H1 (cell line): ENCODE results near the gene SYPL1. TPM values are rescaled to one million over a fixed set of nuclear protein-coding genes. Genes with fewer than 3 reads are reported as not detected.

Experiments used
- CTCF ChIA-PET: fragments of 300-600 bp; sonication (Branson Sonifier 250); formaldehyde crosslinking; loops from one replicate; lab custom pipeline; 2021; ENCODE audit not compliant: partially characterized antibody; lab: Charles Lee
- POLR2A ChIA-PET: fragments of 300-600 bp; sonication (Branson Sonifier 250); formaldehyde crosslinking; loops from one replicate; lab custom pipeline; 2021; ENCODE audit warnings: inconsistent platforms; ENCODE audit not compliant: partially characterized antibody; lab: Charles Lee
- DNase-seq, 2 experiments: peaks; one replicate each; pipeline versions ENCODE4 v3.0.0 to v3.0.0-alpha.2; 2010 to 2022; ENCODE audit warnings: low spot score in 2 of 2, low read depth in 1 of 2, mixed read lengths in 1 of 2
- FAIRE-seq: peaks from 2 replicates; lab custom pipeline; 2011; peaks lifted over from hg19 to GRCh38; lab: Jason Lieb, UNC
- H2AFZ ChIP-seq: 2 replicates; pipeline ENCODE4 v1.8.1; 2012; ENCODE audit warnings: low read length, inconsistent platforms
- H2AK5ac ChIP-seq: 2 replicates; pipeline ENCODE4 v1.6.1; 2013; ENCODE audit warnings: low read depth, low read length
- H2BK120ac ChIP-seq: replicated peaks from 2 replicates; pipeline ENCODE3; 2013; ENCODE audit warnings: low read depth, low read length, inconsistent platforms
- H2BK12ac ChIP-seq: 2 replicates; pipeline ENCODE4 v1.6.1; 2013; ENCODE audit warnings: low read depth, low read length
- H2BK15ac ChIP-seq: 2 replicates; pipeline ENCODE4 v1.6.1; 2013; ENCODE audit warnings: low read length
- H2BK20ac ChIP-seq: 2 replicates; pipeline ENCODE4 v1.6.1; 2013; ENCODE audit warnings: low read length
- H2BK5ac ChIP-seq: 2 replicates; pipeline ENCODE4 v1.6.1; 2013; ENCODE audit warnings: low read depth, low read length
- H3K14ac ChIP-seq: 2 replicates; pipeline ENCODE4 v1.6.1; 2013; ENCODE audit warnings: inconsistent platforms; ENCODE audit not compliant: insufficient read length
- H3K18ac ChIP-seq: 2 replicates; pipeline ENCODE4 v1.6.1; 2013; ENCODE audit warnings: low read length; ENCODE audit errors: extremely low read depth
- H3K23ac ChIP-seq: 2 replicates; pipeline ENCODE4 v1.6.1; 2013; ENCODE audit warnings: inconsistent platforms; ENCODE audit not compliant: insufficient read length
- H3K23me2 ChIP-seq: 2 replicates; pipeline ENCODE4 v1.6.1; 2013; ENCODE audit warnings: low read depth, low read length
- H3K27ac ChIP-seq: 2 replicates; pipeline ENCODE4 v1.6.1; 2011; ENCODE audit warnings: low read depth, low read length, inconsistent platforms
- H3K27me3 ChIP-seq, 4 experiments: replicated peaks in 1 of 4; 1 replicate in 1 of 4; 2 replicates in 3 of 4; pipeline versions ENCODE4 v1.6.1 to v1.8.1; 2011 to 2013; ENCODE audit warnings: low read length in 3 of 4, mild to moderate bottlenecking in 3 of 4, inconsistent platforms in 2 of 4, mixed read lengths in 2 of 4, moderate library complexity in 1 of 4; ENCODE audit not compliant: control insufficient read depth in 3 of 4, insufficient read depth in 3 of 4; ENCODE audit errors: extremely low read depth in 1 of 4
- H3K36me3 ChIP-seq, 4 experiments: 2 replicates each; pipeline versions ENCODE4 v1.6.1 to v1.8.1; 2011 to 2013; ENCODE audit warnings: mild to moderate bottlenecking in 4 of 4, low read length in 3 of 4, moderate library complexity in 2 of 4, control low read depth in 1 of 4, inconsistent platforms in 1 of 4; ENCODE audit not compliant: insufficient read depth in 4 of 4, control insufficient read depth in 2 of 4
- H3K4ac ChIP-seq: replicated peaks from 2 replicates; pipeline ENCODE3; 2013; ENCODE audit warnings: low read length, low read depth, mixed read lengths, inconsistent platforms; ENCODE audit not compliant: insufficient read length
- H3K4me1 ChIP-seq, 4 experiments: replicated peaks in 1 of 4; 1 replicate in 1 of 4; 2 replicates in 3 of 4; pipeline versions ENCODE4 v1.6.1 to v1.8.1; 2011 to 2013; ENCODE audit warnings: low read length in 3 of 4, inconsistent platforms in 2 of 4, mixed read lengths in 1 of 4; ENCODE audit not compliant: insufficient read depth in 4 of 4, control insufficient read depth in 3 of 4
- H3K4me2 ChIP-seq, 2 experiments: 2 replicates each; pipeline versions ENCODE4 v1.6.1 to v1.8.1; 2011 to 2013; ENCODE audit warnings: low read depth in 2 of 2, low read length in 2 of 2, control low read depth in 1 of 2, inconsistent platforms in 1 of 2, mild to moderate bottlenecking in 1 of 2; ENCODE audit not compliant: insufficient read depth in 1 of 2
- H3K4me3 ChIP-seq, 4 experiments: fragments of 200-600, 300-600 bp in 1 of 4; sonication (generic), shearing (Covaris generic), sonication (Bioruptor Twin) in 1 of 4; 2 replicates each; pipeline versions ENCODE4 v1.5.1 to v1.8.1; 2011 to 2016; ENCODE audit warnings: low read length in 4 of 4, low read depth in 3 of 4, control low read depth in 2 of 4, inconsistent platforms in 2 of 4, mild to moderate bottlenecking in 2 of 4, mixed read lengths in 1 of 4, moderate library complexity in 1 of 4; ENCODE audit not compliant: insufficient read depth in 2 of 4; ENCODE audit errors: extremely low read depth in 1 of 4
- H3K56ac ChIP-seq: replicated peaks from 2 replicates; pipeline ENCODE3; 2013; ENCODE audit warnings: low read depth, mild to moderate bottlenecking, mixed read lengths, low read length, inconsistent platforms; ENCODE audit not compliant: insufficient read length
- H3K79me1 ChIP-seq: 2 replicates; pipeline ENCODE4 v1.6.1; 2013; ENCODE audit warnings: low read depth, low read length, control low read depth
- H3K79me2 ChIP-seq, 2 experiments: 2 replicates each; pipeline versions ENCODE4 v1.6.1 to v1.8.1; 2012 to 2013; ENCODE audit warnings: low read length in 2 of 2, mild to moderate bottlenecking in 2 of 2, inconsistent platforms in 1 of 2; ENCODE audit not compliant: insufficient read depth in 2 of 2, control insufficient read depth in 1 of 2
- H3K9ac ChIP-seq, 4 experiments: replicated peaks in 1 of 4; 1 replicate in 1 of 4; 2 replicates in 3 of 4; pipeline versions ENCODE4 v1.6.1 to v1.8.1; 2011 to 2013; ENCODE audit warnings: low read depth in 3 of 4, low read length in 3 of 4, control low read depth in 2 of 4, mild to moderate bottlenecking in 2 of 4, moderate library complexity in 2 of 4, inconsistent platforms in 1 of 4; ENCODE audit errors: extremely low read depth in 1 of 4
- H3K9me3 ChIP-seq, 2 experiments: 2 replicates each; pipeline versions ENCODE4 v1.6.1 to v1.8.1; 2012 to 2013; ENCODE audit warnings: mild to moderate bottlenecking in 2 of 2, moderate library complexity in 2 of 2, control low read depth in 1 of 2, inconsistent platforms in 1 of 2, low read depth in 1 of 2, low read length in 1 of 2, mixed read lengths in 1 of 2; ENCODE audit not compliant: insufficient read depth in 2 of 2
- H4K20me1 ChIP-seq, 2 experiments: replicated peaks in 1 of 2; 2 replicates each; pipeline versions ENCODE3 to v1.8.1; 2011 to 2013; ENCODE audit warnings: inconsistent platforms in 2 of 2, low read length in 2 of 2, mild to moderate bottlenecking in 1 of 2; ENCODE audit not compliant: insufficient read depth in 2 of 2, control insufficient read depth in 1 of 2
- H4K5ac ChIP-seq: 2 replicates; pipeline ENCODE4 v1.6.1; 2013; ENCODE audit warnings: low read length, low read depth, mixed read lengths, inconsistent platforms; ENCODE audit not compliant: insufficient read length
- H4K8ac ChIP-seq: 2 replicates; pipeline ENCODE4 v1.8.0; 2013; ENCODE audit warnings: mild to moderate bottlenecking, moderate library complexity, low read length, inconsistent platforms; ENCODE audit not compliant: insufficient read depth; ENCODE audit errors: extremely low read depth
- H4K91ac ChIP-seq: replicated peaks from 2 replicates; pipeline ENCODE3; 2013; ENCODE audit warnings: low read length, mixed read lengths, inconsistent platforms; ENCODE audit not compliant: insufficient read length
- BACH1 ChIP-seq: IDR thresholded peaks from 2 replicates; pipeline ENCODE4 v1.6.1; 2012; ENCODE audit warnings: low read length, improper control_type of control experiment
- CHD1 ChIP-seq: IDR thresholded peaks from 2 replicates; pipeline ENCODE4 v1.6.1; 2012; ENCODE audit warnings: low read depth, low read length, improper control_type of control experiment
- GABPA ChIP-seq: IDR thresholded peaks from 2 replicates; pipeline ENCODE4 v1.6.1; 2011; ENCODE audit warnings: mild to moderate bottlenecking, low read length, moderate library complexity, borderline replicate concordance; ENCODE audit not compliant: insufficient read depth
- KDM4A ChIP-seq: IDR thresholded peaks from one replicate; pipeline ENCODE4 v1.7.1; 2012; ENCODE audit warnings: low read depth, mild to moderate bottlenecking, moderate library complexity, low read length, inconsistent platforms; ENCODE audit not compliant: severe bottlenecking
- KDM5A ChIP-seq: fragments of 200-600 bp; IDR thresholded peaks from 2 replicates; pipeline ENCODE4 v1.7.1; 2012; ENCODE audit warnings: mild to moderate bottlenecking, low read length, inconsistent platforms, mixed read lengths
- NANOG ChIP-seq: IDR thresholded peaks from 2 replicates; pipeline ENCODE4 v1.6.1; 2011; ENCODE audit warnings: low read length, low read depth, mild to moderate bottlenecking, inconsistent platforms; ENCODE audit not compliant: insufficient read depth, poor library complexity, severe bottlenecking
- NRF1 ChIP-seq: IDR thresholded peaks from 2 replicates; pipeline ENCODE4 v1.6.1; 2011; ENCODE audit warnings: mild to moderate bottlenecking, low read depth, low read length, improper control_type of control experiment
- POLR2AphosphoS5 ChIP-seq: IDR thresholded peaks from 2 replicates; pipeline ENCODE4 v1.6.1; 2011; ENCODE audit warnings: low read depth, low read length
- RFX5 ChIP-seq: IDR thresholded peaks from 2 replicates; pipeline ENCODE4 v1.6.1; 2011; ENCODE audit warnings: low read depth, low read length, improper control_type of control experiment, borderline replicate concordance
- SIRT6 ChIP-seq: IDR thresholded peaks from one replicate; pipeline ENCODE4 v1.7.1; 2012; ENCODE audit warnings: low read length, inconsistent platforms
- YY1 ChIP-seq: IDR thresholded peaks from 2 replicates; pipeline ENCODE4 v1.6.1; 2011; ENCODE audit warnings: low read depth, mild to moderate bottlenecking, low read length
- WGBS, 2 experiments: shearing (Covaris generic) in 1 of 2; methylation state at CpG; one replicate each; pipeline versions ENCODE4 v1.1.6 to v1.1.7; 2013 to 2015; ENCODE audit warnings: low lambda C conversion rate in 2 of 2, mixed read lengths in 2 of 2, inconsistent platforms in 1 of 2, low coverage in 1 of 2, missing lambda C conversion rate in 1 of 2; ENCODE audit not compliant: insufficient replicate concordance in 2 of 2, insufficient coverage in 1 of 2, insufficient read length in 1 of 2; ENCODE audit errors: extremely low coverage in 1 of 2, missing lambda C conversion rate in 1 of 2; 5-methylcytosine and 5-hydroxymethylcytosine counted together
- polyA plus RNA-seq, 7 experiments: library from polyadenylated mRNA; depleted of rRNA in 3 of 7; stranded (reverse) in 5 of 7; unstranded in 2 of 7; fragments of >200 nt in 5 of 7; fragments of 200-250 nt in 2 of 7; gene quantifications; 1 replicate in 5 of 7; 2 replicates in 1 of 7; 4 replicates in 1 of 7; pipeline versions ENCODE4 v1.2.1 to v1.2.3, GENCODE V29; 2011 to 2013; ENCODE audit warnings: missing spikeins in 2 of 7, mixed read lengths in 2 of 7
- total RNA-seq: library from RNA; stranded (reverse); fragmentation: NEBNext Ultra II Directional; extraction: Animal tissue kit (Norgen Biotek cat#: 25700); gene quantifications from 2 replicates; pipeline ENCODE4 v1.2.1, GENCODE V29; 2021
- TF ChIP-seq, protein P1 (sequence below): IDR thresholded peaks from 2 replicates; pipeline ENCODE4 v1.6.1; 2011; ENCODE audit warnings: low read depth, mild to moderate bottlenecking, low read length; ENCODE audit not compliant: insufficient read depth

The SYPL1 gene
- total and polyA plus RNA-seq, 2 of the 8 experiments (the other 6 are each of a cell fraction or from before 2014, with no cell fraction given): 44.9 to 57.7 TPM

DNA sequence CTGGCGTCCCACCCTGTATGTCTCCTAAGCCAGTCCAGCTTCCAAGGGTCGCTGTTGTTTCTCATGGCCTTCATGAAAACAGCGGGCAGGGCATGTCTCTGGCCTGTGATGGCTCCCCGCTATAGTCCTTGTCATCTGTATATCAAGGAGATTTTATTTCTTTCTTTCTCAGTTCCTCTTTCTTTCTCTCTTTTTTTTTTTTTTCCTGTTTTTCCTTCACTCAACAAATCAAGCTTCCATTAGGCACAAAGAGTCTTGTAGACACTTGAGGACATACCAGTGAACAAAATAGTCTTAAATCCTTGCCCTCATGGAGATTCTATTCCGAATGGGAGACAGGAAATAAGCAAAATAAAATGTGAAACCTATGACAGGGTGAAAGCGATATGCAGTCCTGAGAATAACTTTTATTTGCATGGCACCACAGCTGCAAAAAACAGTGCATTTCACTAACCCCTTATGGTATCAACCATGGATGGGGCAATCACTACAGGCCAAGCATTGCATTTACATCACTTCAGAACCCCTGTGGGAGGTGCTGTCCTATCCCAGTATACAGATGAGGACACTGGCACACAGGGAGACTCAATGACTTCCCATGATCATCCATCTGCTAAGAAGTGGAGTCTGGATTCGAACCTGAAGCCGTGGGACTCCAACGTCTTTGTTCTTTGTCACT lies 50.7 kb downstream of the SYPL1 start:
- H2BK20ac ChIP-seq: no peak overlapping the region
- H3K4me1 ChIP-seq: peaks cover 0 to 8% (median 0%) of the 10 kb centered on the region in 4 experiments; a peak in 1 of 7 replicates
- H3K79me1 ChIP-seq: no peaks in the 10 kb centered on the region
- DNase-seq: no peak
- CTCF ChIA-PET: interaction anchor here (0.7 to 13.0 kb wide), 7 partner anchors 11 to 115 kb away, joined by 3 to 154 read pairs (median 3); no protein-coding TSS in a partner anchor
- H3K27ac ChIP-seq: no peak overlapping the region
- H3K79me2 ChIP-seq: no peaks in the 10 kb centered on the region
- no peak overlapping the region for H3K18ac ChIP-seq
- H3K36me3 ChIP-seq: no peaks in the 10 kb centered on the region
- no peak for FAIRE-seq
- no peak overlapping the region for H2AK5ac ChIP-seq
- no peak overlapping the region for H2BK15ac ChIP-seq
- no peak overlapping the region for H3K23ac ChIP-seq
- no peak overlapping the region for H2BK120ac ChIP-seq
- peak overlapping the region; percentile 44 for H4K91ac ChIP-seq
- no peak overlapping the region for H2BK12ac ChIP-seq
- peak overlapping the region; percentile 66; the same call in 1 of the 2 replicates for H2BK5ac ChIP-seq
- H4K20me1 ChIP-seq: no peaks in the 10 kb centered on the region
- no peak overlapping the region for H4K5ac ChIP-seq
- no peak overlapping the region; the same call in 1 of the 2 replicates for H4K8ac ChIP-seq
- H3K9ac ChIP-seq: no peak overlapping the region
- no peak overlapping the region for H3K4me3 ChIP-seq
- POLR2A ChIA-PET: no interaction called here
- H2AFZ ChIP-seq: no peak overlapping the region
- H3K56ac ChIP-seq: no peak overlapping the region
- WGBS, 2 experiments: 93% methylated on average over 9 of the region's 9 CpGs; no CpG with 5 or more reads in 1 of the 2 experiments
- H3K23me2 ChIP-seq: no peaks in the 10 kb centered on the region
- H3K9me3 ChIP-seq: peaks cover 4 to 5% of the 10 kb centered on the region in 2 experiments; a peak in 2 of 4 replicates
- H3K14ac ChIP-seq: no peak overlapping the region
- no peak overlapping the region for H3K4me2 ChIP-seq
- H3K4ac ChIP-seq: no peak overlapping the region
- H3K27me3 ChIP-seq: no peaks in the 10 kb centered on the region
- no peak for TF ChIP-seq POLR2AphosphoS5
- no peak for TF ChIP-seq NANOG
- no peak for TF ChIP-seq KDM4A
- no peak for TF ChIP-seq CHD1
- no peak for TF ChIP-seq YY1
- no peak for TF ChIP-seq BACH1
- TF ChIP-seq SIRT6: no peak
- no peak for TF ChIP-seq RFX5
- no peak for TF ChIP-seq GABPA
- no peak for TF ChIP-seq NRF1
- TF ChIP-seq, protein P1, sequence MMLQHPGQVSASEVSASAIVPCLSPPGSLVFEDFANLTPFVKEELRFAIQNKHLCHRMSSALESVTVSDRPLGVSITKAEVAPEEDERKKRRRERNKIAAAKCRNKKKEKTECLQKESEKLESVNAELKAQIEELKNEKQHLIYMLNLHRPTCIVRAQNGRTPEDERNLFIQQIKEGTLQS: no peak
- no peak for TF ChIP-seq KDM5A
